GM12878 (cell line): Measurements from ENCODE around the gene PBOV1. TPM values are rescaled to one million over a fixed set of nuclear protein-coding genes. Genes with fewer than 3 reads are reported as not detected.

Experiments used
- ATAC-seq: fragments of 200-7000 bp; cut with Tn5 transposase; 3 replicates; pipeline ENCODE4 v1.9.1; 2020; ENCODE audit warnings: mild to moderate bottlenecking, moderate library complexity
- BruUV-seq: library from RNA; stranded (reverse); fragments of 400-500 nt; replicated peaks from 2 replicates; lab custom pipeline; 2021; lab: Mats Ljungman, UMichigan
- CTCF ChIA-PET: fragments of 300-600 bp; sonication (Branson Sonifier 250); formaldehyde crosslinking; extraction: SDS; loops from one replicate; lab custom pipeline; 2021; ENCODE audit warnings: inconsistent platforms; lab: Yijun Ruan, JAX
- POLR2A ChIA-PET: fragments of 350-600 bp; formaldehyde crosslinking; extraction: SDS; loops from one replicate; lab custom pipeline; 2021; ENCODE audit warnings: inconsistent platforms; lab: Charles Lee
- RAD21 ChIA-PET: fragments of 300-600 bp; sonication (Branson Sonifier 250); formaldehyde crosslinking; loops from one replicate; lab custom pipeline; 2023; ENCODE audit warnings: antibody characterized with exemption; ENCODE audit not compliant: unreplicated experiment; lab: Charles Lee
- SMC1A ChIA-PET: fragments of 300-600 bp; sonication (Branson Sonifier 250); formaldehyde crosslinking; loops from one replicate; lab custom pipeline; 2023; ENCODE audit not compliant: unreplicated experiment, uncharacterized antibody; lab: Charles Lee
- DNase-seq: peaks from one replicate; pipeline ENCODE4 v3.0.0-alpha.2; 2011; ENCODE audit warnings: low read depth, low spot score
- FAIRE-seq: peaks from 3 replicates; lab custom pipeline; 2011; peaks lifted over from hg19 to GRCh38; lab: Jason Lieb, UNC
- H2AFZ ChIP-seq: 2 replicates; pipeline ENCODE4 v1.6.0; 2011; ENCODE audit warnings: low read depth, low read length, control low read depth; ENCODE audit not compliant: control insufficient read depth
- H3K27ac ChIP-seq: 2 replicates; pipeline ENCODE4 v1.5.1; 2011; ENCODE audit warnings: control low read depth; ENCODE audit not compliant: control insufficient read depth, insufficient read depth
- H3K27me3 ChIP-seq, 2 experiments: replicated peaks in 1 of 2; 2 replicates each; pipeline versions ENCODE4 v1.6.0 to v1.6.1; 2011; ENCODE audit warnings: low read length in 1 of 2; ENCODE audit not compliant: control insufficient read depth in 2 of 2, insufficient read depth in 2 of 2
- H3K36me3 ChIP-seq, 2 experiments: 2 replicates each; pipeline ENCODE4 v1.5.1; 2011; ENCODE audit warnings: low read length in 1 of 2; ENCODE audit not compliant: control insufficient read depth in 2 of 2, insufficient read depth in 2 of 2
- H3K4me1 ChIP-seq: 2 replicates; pipeline ENCODE4 v1.6.1; 2011; ENCODE audit warnings: mild to moderate bottlenecking, low read length, moderate library complexity, mixed read lengths; ENCODE audit not compliant: control insufficient read depth, insufficient read depth
- H3K4me2 ChIP-seq: 2 replicates; pipeline ENCODE4 v1.6.0; 2011; ENCODE audit warnings: control low read depth; ENCODE audit not compliant: control insufficient read depth, insufficient read depth
- H3K4me3 ChIP-seq: fragments of 200-600 bp; sonication (generic); 2 replicates; pipeline ENCODE4 v1.5.1; 2016
- H3K79me2 ChIP-seq: 2 replicates; pipeline ENCODE4 v1.6.0; 2011; ENCODE audit warnings: low read length; ENCODE audit not compliant: control insufficient read depth, insufficient read depth
- H3K9ac ChIP-seq: 2 replicates; pipeline ENCODE4 v1.8.0; 2011; ENCODE audit warnings: low read length, control low read depth, mixed read lengths; ENCODE audit not compliant: control insufficient read depth, insufficient read depth
- H3K9me3 ChIP-seq: replicated peaks from 3 replicates; pipeline ENCODE4 v1.5.1; 2011; ENCODE audit warnings: mild to moderate bottlenecking, low read length; ENCODE audit not compliant: control insufficient read depth, insufficient read depth
- H4K20me1 ChIP-seq: 2 replicates; pipeline ENCODE4 v1.6.0; 2011; ENCODE audit not compliant: control insufficient read depth, insufficient read depth
- ASH2L ChIP-seq: fragments of 300-600, 200-600 bp; sonication (generic); IDR thresholded peaks from 2 replicates; pipeline ENCODE4 v1.6.1; 2017; ENCODE audit warnings: low read depth, mild to moderate bottlenecking, borderline replicate concordance
- FOXM1 ChIP-seq: IDR thresholded peaks from 2 replicates; pipeline ENCODE4 v1.6.1; 2012; ENCODE audit warnings: low read depth, mild to moderate bottlenecking, inconsistent platforms, low read length, moderate library complexity
- HDAC2 ChIP-seq: fragments of 200-600 bp; sonication (generic); IDR thresholded peaks from 2 replicates; pipeline ENCODE4 v1.6.1; 2017
- KLF5 ChIP-seq: fragments of 450-650 bp; IDR thresholded peaks from 2 replicates; pipeline ENCODE4 v1.6.1; 2014; ENCODE audit warnings: mild to moderate bottlenecking; ENCODE audit not compliant: partially characterized antibody
- NFYB ChIP-seq: IDR thresholded peaks from 2 replicates; pipeline ENCODE4 v1.6.1; 2011; ENCODE audit warnings: low read depth, mild to moderate bottlenecking, low read length, improper control_type of control experiment, moderate library complexity; ENCODE audit not compliant: insufficient read depth
- RBBP5 ChIP-seq: fragments of 200-600 bp; sonication (generic); conservative IDR thresholded peaks from 2 replicates; pipeline ENCODE4 v1.6.1; 2016
- RELA ChIP-seq: fragments of 450-650 bp; IDR thresholded peaks from 2 replicates; pipeline ENCODE4 v1.8.0; 2014; ENCODE audit warnings: borderline replicate concordance; ENCODE audit not compliant: partially characterized antibody
- TBL1XR1 ChIP-seq: IDR thresholded peaks from 2 replicates; pipeline ENCODE4 v1.6.1; 2012; ENCODE audit warnings: low read depth, low read length, improper control_type of control experiment
- TCF12 ChIP-seq: IDR thresholded peaks from 2 replicates; pipeline ENCODE4 v1.6.1; 2011; ENCODE audit warnings: low read depth, mild to moderate bottlenecking, low read length
- YBX1 ChIP-seq: fragments of 450-650 bp; IDR thresholded peaks from 2 replicates; pipeline ENCODE4 v1.6.1; 2016; ENCODE audit warnings: antibody characterized with exemption
- WGBS: methylation state at CpG from one replicate; pipeline ENCODE4 v1.1.6; 2016; ENCODE audit warnings: low lambda C conversion rate; ENCODE audit not compliant: insufficient replicate concordance, insufficient coverage; ENCODE audit errors: missing lambda C conversion rate; 5-methylcytosine and 5-hydroxymethylcytosine counted together
- in situ Hi-C: fragments of 300-500 bp; cut with MboI; formaldehyde crosslinking; loops from 9 replicates; pipeline ENCODE4 v1.14.3; 2018; ENCODE audit warnings: mixed read lengths
- intact Hi-C: fragments of 100-400 bp; cut with micrococcal nuclease; formaldehyde crosslinking; loops from one replicate; pipeline ENCODE4 v1.14.2; 2022; ENCODE audit not compliant: unreplicated experiment
- polyA plus RNA-seq, 11 experiments: library from polyadenylated mRNA; depleted of rRNA in 4 of 11; unstranded in 6 of 11; stranded (reverse) in 5 of 11; fragments of >200 nt; fragmentation: Nextera tagmentation in 4 of 11; fragmentation: Illumina TruSeq in 1 of 11; extraction: Ambion mirVana in 4 of 11; extraction: Trizol in 1 of 11; gene quantifications; 1 replicate in 1 of 11; 2 replicates in 10 of 11; pipeline versions ENCODE4 v1.2.1 to v1.2.3, GENCODE V29; 2011 to 2016; ENCODE audit warnings: inconsistent platforms in 2 of 11, missing spikeins in 2 of 11, low read depth in 1 of 11
- total RNA-seq, 4 experiments: library from RNA; depleted of rRNA in 3 of 4; stranded (reverse); fragments of >200 nt in 3 of 4; fragmentation: Illumina TruSeq in 1 of 4; extraction: Trizol in 1 of 4; gene quantifications; 2 replicates each; pipeline versions ENCODE4 v1.2.1 to v1.2.3, GENCODE V29; 2013 to 2021
- TF ChIP-seq, protein P1 (sequence below): IDR thresholded peaks from 2 replicates; pipeline ENCODE4 v1.6.1; 2012; ENCODE audit warnings: mild to moderate bottlenecking, low read depth, low read length
- TF ChIP-seq, protein P2 (sequence below): IDR thresholded peaks from 2 replicates; pipeline ENCODE4 v1.6.1; 2012; ENCODE audit warnings: low read depth, low read length, improper control_type of control experiment
- TF ChIP-seq, protein P3 (sequence below): fragments of 450-650 bp; IDR thresholded peaks from 2 replicates; pipeline ENCODE4 v1.6.1; 2017; ENCODE audit warnings: mild to moderate bottlenecking, moderate library complexity
- TF ChIP-seq, protein P4 (sequence below): fragments of 450-650 bp; IDR thresholded peaks from 2 replicates; pipeline ENCODE4 v1.6.1; 2017; ENCODE audit warnings: low read depth, mild to moderate bottlenecking, moderate library complexity

PBOV1 gene
- total and polyA plus RNA-seq, 10 of the 15 experiments (the other 5 are each of a cell fraction or from before 2014, with no cell fraction given): not detected

DNA sequence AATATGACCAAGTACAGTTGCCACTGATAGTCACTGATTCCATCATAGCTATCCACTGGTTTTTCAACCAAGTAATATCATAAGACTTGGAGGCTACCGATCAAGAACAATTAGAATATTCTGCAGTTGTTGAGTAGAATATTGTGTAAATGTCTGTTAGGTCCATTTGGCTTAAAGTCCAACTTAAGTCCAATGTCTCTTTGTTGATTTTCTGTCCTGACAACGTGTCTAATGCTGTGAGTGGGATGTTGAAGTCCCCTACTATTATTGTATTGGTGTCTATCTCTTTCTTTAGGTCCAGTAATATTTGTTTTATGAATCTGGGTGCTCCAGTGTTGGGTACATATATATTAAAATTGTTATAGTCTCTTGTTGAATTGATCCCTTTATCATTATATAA is 42.7 kb downstream of the PBOV1 start:
- no peaks in the 10 kb centered on the region; a peak in 1 of 4 replicates for H3K27me3 ChIP-seq
- H3K27ac ChIP-seq: no peak overlapping the region
- H3K9me3 ChIP-seq: no peaks in the 10 kb centered on the region; the same call in 2 of the 3 replicates
- H3K36me3 ChIP-seq: no peaks in the 10 kb centered on the region
- intact Hi-C loops (no loop called here), in situ Hi-C loops (no loop called here)
- POLR2A ChIA-PET: no interaction called here
- BruUV-seq: no TSS peak
- H4K20me1 ChIP-seq: no peaks in the 10 kb centered on the region
- no peaks in the 10 kb centered on the region for H3K79me2 ChIP-seq
- CTCF ChIA-PET: interaction anchor here (0.5 kb wide), 1 partner anchor 28 kb away, joined by 3 read pairs; no protein-coding TSS in a partner anchor
- no peak overlapping the region for H3K9ac ChIP-seq
- no peak for ATAC-seq
- no peak overlapping the region for H2AFZ ChIP-seq
- H3K4me2 ChIP-seq: no peak overlapping the region
- no peak for FAIRE-seq
- RAD21 ChIA-PET: no interaction called here
- 0% methylated on average over 2 of the region's 2 CpGs for WGBS
- no peak overlapping the region for H3K4me3 ChIP-seq
- TF ChIP-seq ASH2L (no peak), YBX1 (no peak), RBBP5 (no peak), TCF12 (no peak), HDAC2 (no peak), RELA (no peak), KLF5 (no peak), FOXM1 (no peak), TBL1XR1 (no peak), NFYB (no peak)
- TF ChIP-seq, protein P1, sequence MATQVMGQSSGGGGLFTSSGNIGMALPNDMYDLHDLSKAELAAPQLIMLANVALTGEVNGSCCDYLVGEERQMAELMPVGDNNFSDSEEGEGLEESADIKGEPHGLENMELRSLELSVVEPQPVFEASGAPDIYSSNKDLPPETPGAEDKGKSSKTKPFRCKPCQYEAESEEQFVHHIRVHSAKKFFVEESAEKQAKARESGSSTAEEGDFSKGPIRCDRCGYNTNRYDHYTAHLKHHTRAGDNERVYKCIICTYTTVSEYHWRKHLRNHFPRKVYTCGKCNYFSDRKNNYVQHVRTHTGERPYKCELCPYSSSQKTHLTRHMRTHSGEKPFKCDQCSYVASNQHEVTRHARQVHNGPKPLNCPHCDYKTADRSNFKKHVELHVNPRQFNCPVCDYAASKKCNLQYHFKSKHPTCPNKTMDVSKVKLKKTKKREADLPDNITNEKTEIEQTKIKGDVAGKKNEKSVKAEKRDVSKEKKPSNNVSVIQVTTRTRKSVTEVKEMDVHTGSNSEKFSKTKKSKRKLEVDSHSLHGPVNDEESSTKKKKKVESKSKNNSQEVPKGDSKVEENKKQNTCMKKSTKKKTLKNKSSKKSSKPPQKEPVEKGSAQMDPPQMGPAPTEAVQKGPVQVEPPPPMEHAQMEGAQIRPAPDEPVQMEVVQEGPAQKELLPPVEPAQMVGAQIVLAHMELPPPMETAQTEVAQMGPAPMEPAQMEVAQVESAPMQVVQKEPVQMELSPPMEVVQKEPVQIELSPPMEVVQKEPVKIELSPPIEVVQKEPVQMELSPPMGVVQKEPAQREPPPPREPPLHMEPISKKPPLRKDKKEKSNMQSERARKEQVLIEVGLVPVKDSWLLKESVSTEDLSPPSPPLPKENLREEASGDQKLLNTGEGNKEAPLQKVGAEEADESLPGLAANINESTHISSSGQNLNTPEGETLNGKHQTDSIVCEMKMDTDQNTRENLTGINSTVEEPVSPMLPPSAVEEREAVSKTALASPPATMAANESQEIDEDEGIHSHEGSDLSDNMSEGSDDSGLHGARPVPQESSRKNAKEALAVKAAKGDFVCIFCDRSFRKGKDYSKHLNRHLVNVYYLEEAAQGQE: no peak
- TF ChIP-seq, protein P2, sequence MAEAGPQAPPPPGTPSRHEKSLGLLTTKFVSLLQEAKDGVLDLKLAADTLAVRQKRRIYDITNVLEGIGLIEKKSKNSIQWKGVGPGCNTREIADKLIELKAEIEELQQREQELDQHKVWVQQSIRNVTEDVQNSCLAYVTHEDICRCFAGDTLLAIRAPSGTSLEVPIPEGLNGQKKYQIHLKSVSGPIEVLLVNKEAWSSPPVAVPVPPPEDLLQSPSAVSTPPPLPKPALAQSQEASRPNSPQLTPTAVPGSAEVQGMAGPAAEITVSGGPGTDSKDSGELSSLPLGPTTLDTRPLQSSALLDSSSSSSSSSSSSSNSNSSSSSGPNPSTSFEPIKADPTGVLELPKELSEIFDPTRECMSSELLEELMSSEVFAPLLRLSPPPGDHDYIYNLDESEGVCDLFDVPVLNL: no peak
- TF ChIP-seq, protein P3, sequence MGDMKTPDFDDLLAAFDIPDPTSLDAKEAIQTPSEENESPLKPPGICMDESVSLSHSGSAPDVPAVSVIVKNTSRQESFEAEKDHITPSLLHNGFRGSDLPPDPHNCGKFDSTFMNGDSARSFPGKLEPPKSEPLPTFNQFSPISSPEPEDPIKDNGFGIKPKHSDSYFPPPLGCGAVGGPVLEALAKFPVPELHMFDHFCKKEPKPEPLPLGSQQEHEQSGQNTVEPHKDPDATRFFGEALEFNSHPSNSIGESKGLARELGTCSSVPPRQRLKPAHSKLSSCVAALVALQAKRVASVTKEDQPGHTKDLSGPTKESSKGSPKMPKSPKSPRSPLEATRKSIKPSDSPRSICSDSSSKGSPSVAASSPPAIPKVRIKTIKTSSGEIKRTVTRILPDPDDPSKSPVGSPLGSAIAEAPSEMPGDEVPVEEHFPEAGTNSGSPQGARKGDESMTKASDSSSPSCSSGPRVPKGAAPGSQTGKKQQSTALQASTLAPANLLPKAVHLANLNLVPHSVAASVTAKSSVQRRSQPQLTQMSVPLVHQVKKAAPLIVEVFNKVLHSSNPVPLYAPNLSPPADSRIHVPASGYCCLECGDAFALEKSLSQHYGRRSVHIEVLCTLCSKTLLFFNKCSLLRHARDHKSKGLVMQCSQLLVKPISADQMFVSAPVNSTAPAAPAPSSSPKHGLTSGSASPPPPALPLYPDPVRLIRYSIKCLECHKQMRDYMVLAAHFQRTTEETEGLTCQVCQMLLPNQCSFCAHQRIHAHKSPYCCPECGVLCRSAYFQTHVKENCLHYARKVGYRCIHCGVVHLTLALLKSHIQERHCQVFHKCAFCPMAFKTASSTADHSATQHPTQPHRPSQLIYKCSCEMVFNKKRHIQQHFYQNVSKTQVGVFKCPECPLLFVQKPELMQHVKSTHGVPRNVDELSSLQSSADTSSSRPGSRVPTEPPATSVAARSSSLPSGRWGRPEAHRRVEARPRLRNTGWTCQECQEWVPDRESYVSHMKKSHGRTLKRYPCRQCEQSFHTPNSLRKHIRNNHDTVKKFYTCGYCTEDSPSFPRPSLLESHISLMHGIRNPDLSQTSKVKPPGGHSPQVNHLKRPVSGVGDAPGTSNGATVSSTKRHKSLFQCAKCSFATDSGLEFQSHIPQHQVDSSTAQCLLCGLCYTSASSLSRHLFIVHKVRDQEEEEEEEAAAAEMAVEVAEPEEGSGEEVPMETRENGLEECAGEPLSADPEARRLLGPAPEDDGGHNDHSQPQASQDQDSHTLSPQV: no peak
- TF ChIP-seq, protein P4, sequence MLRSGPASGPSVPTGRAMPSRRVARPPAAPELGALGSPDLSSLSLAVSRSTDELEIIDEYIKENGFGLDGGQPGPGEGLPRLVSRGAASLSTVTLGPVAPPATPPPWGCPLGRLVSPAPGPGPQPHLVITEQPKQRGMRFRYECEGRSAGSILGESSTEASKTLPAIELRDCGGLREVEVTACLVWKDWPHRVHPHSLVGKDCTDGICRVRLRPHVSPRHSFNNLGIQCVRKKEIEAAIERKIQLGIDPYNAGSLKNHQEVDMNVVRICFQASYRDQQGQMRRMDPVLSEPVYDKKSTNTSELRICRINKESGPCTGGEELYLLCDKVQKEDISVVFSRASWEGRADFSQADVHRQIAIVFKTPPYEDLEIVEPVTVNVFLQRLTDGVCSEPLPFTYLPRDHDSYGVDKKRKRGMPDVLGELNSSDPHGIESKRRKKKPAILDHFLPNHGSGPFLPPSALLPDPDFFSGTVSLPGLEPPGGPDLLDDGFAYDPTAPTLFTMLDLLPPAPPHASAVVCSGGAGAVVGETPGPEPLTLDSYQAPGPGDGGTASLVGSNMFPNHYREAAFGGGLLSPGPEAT: no peak
- SMC1A ChIA-PET: no interaction called here
- H3K4me1 ChIP-seq: no peaks in the 10 kb centered on the region
- no peak for DNase-seq
